Measurements from ENCODE around the gene UTP3. TPM values are rescaled to one million over a fixed set of nuclear protein-coding genes. Genes with fewer than 3 reads are reported as not detected.

The UTP3 gene
- total and polyA plus RNA-seq, 9 of the 15 experiments (the other 6 are each of a cell fraction or from before 2014, with no cell fraction given): 11.9 to 69.3 (median 34.0) TPM

- peak; percentile 88 for TF ChIP-seq TFAP4 (CRISPR knock-in tag; IDR thresholded peaks at IDR 0.05; ENCODE audit: borderline replicate concordance)
- no peak for TF ChIP-seq EWSR1 (IDR thresholded peaks at IDR 0.05; ENCODE audit: borderline replicate concordance, low read depth, partially characterized antibody)
- 0 out of 2 replicates have a peak, but pooled peaks have one; percentile 75 for TF ChIP-seq ZNF175 (CRISPR knock-in tag; IDR thresholded peaks at IDR 0.05; ENCODE audit: low read depth)
- TF ChIP-seq ZNF217 (CRISPR knock-in tag; IDR thresholded peaks at IDR 0.05): no peak
- peak; percentile 48; the same call in 1 of the 2 replicates for TF ChIP-seq POLR2H (tag; IDR thresholded peaks at IDR 0.05; ENCODE audit: low read depth)
- TF ChIP-seq CEBPG (CRISPR knock-in tag; IDR thresholded peaks at IDR 0.05): no peak
- no peak for TF ChIP-seq CEBPG (tag; conservative IDR thresholded peaks at IDR 0.05 in 1 of 2, IDR thresholded peaks at IDR 0.05 in 1 of 2)
- TF ChIP-seq KDM2B (CRISPR knock-in tag; IDR thresholded peaks at IDR 0.05): 0 out of 2 replicates have a peak, but pooled peaks have one; percentile 37
- TF ChIP-seq ELK1 (CRISPR knock-in tag; IDR thresholded peaks at IDR 0.05): no peak
Observed at GRCh38 chr4:70705183-70706043, 17.1 kb downstream of the UTP3 start (continued).

Measured in K562 (cell line).